ENCODE results near the gene LETM1.

Gene LETM1

GRCh38 chr4:1793496-1793840 lies 62.5 kb downstream of the LETM1 start:
- peak; percentile 50 for DNase-seq

- DNase-seq, result peak; percentile 47
These were observed 63.0 kb downstream of the LETM1 start, which contains the start of gene FGFR3 for GRCh38 chr4:1792832-1793495. Gene FGFR3, plus strand, starts transcription at chr4:1793293. Its CDS starts 642 bp downstream, at chr4:1793935.

DNA sequence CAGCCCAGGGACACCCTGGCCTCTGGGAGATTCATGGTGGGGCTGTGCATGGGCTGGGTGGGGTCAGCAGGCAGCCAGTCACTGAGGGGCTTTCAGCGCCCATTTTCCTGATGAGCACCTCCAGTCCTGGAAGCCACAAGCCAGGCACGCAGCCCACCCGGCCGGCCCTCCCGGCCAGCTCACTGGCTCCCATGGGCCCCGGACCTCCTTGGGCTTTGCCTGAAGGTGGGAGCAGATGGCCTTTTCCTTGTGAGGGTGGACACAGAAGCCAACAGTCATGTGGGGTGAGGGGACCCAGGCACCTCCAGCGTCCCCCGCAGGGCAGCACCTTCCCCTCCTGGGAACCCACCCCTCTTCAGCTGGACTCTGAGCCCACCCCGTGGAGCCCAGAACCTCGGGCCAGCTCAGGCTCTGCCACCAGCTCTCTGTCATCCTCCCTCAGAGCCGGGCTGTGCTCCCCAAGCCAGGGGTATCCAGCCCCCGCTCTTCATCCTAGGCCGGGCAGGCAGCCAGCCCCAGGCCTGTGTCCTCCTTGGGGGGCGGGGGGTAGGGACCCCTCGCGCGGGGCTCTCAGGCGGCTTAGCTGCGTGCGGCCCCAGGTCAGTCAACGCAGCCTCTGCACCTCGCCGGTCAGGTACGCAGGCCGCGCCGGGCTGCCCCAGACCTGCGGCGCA lies 63.7 kb downstream of the LETM1 start:
- DNase-seq, result no peak

DNA sequence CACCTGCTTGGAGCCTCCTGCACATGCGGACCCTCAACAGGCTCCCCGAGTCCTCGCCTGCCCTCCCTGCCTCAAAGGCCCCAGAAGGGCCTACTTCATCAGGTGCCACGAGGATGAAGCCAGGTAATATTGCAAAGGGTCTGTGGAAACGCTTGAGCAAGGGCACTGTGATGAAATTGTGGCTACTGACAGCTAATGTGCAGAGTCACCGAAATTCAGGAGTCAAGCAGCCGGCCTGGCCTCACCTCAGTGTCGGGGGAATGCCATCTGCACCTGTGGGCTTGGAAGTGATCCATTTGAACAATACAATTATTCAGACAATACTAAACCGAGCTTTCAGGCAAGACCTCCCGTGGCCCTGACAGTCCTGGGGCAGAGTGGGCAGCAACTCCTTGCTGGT lies 66.0 kb downstream of the LETM1 start:
- DNase-seq, result no peak

- no peak for DNase-seq
These were observed 66.4 kb downstream of the LETM1 start for GRCh38 chr4:1789552-1789951.

DNA sequence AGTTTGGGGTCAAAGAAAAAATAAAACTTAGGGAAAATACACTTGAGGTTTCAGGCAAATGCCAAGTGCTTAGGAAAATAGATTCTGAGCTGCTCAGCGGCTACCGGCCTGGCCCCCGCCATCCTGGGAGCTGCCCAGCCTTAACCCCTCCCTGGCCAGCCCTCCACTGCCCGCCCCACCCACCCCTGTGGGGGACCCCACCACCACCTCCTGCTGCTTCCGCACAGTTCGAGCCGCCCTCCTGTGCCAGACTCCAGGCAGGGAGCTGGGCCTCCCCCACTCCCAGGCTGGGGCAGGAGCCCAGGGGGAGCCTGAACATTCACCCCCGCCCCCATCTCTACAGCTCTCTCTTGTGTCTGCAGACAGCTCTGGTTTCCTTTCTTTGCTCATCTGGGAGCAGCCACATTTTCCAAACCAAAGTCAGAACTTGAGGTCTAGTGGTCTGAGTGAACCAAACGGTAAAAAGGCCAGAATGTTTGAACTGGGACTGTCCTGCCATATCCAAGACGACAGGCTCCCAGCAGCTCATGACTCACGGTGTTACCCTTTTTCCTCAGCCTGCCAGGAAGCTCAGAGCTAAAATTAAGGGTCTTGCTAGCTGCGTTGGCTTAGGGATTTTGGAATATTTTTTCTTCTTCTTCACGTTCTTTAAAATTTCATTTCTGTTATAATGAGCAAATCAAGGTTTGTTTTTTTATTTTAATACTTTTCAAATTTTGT lies 67.5 kb downstream of the LETM1 start:
- no peak for DNase-seq

DNA sequence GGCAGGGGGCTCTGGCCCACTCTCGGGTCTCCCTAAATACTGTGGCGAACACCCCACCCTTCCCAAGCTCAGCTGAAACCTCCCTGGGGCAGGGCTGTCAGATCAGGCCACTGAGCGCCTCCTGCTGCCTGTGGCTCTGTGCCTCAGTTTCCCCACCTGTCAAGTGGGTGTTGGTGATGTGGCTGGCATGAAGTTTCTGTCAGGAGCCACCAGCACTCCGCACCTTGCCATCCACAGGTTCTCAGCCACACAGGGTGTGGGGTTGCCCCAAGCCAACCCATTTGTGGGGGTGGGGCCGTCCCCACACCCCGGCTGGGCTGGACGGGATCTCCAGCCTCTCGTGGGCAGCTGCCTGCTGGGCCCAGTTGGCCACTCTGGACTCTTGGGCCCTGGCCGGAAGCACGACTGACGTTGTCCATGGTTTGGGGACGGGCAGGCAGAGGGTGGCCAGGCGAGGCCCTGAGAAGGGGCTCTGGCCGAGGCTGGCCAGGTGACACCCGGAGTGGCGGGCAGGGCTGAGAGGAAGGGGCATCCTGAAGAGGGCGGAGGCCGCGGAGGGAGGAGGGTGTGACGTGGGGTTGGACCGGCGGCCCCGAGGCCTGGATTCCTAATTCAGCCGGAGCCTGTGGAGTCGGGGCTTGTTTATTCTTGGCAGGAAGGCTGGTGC lies 68.4 kb downstream of the LETM1 start:
- DNase-seq, result no peak

- DNase-seq, result no peak
These were observed 69.2 kb downstream of the LETM1 start for GRCh38 chr4:1786544-1787362.

- no peak for DNase-seq
These were observed 70.4 kb downstream of the LETM1 start for GRCh38 chr4:1785592-1785991.

- DNase-seq, result no peak
These were observed 71.0 kb downstream of the LETM1 start for GRCh38 chr4:1784789-1785591.

GRCh38 chr4:1784395-1784788 lies 71.6 kb downstream of the LETM1 start:
- no peak for DNase-seq

DNA sequence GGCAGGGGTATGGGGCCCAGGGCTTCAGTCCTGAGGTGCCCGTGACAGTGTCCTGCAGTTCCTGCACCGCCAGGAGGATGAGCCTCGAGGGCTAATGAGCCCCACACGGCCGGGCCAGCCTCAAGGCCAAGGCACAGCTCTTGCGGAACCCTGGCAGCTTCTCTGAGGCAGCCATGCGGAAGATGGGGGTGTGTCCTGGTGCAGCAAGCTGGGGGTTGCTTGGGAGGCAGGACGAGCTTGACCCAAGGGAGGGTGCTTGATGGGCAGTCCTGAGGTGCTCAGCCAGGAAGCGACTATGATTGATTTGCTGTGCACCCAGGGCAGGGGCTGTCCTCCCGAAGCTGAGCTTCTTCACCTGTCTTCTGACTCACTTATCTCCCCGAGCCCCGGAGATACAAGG lies 72.0 kb downstream of the LETM1 start:
- no peak for DNase-seq

DNA sequence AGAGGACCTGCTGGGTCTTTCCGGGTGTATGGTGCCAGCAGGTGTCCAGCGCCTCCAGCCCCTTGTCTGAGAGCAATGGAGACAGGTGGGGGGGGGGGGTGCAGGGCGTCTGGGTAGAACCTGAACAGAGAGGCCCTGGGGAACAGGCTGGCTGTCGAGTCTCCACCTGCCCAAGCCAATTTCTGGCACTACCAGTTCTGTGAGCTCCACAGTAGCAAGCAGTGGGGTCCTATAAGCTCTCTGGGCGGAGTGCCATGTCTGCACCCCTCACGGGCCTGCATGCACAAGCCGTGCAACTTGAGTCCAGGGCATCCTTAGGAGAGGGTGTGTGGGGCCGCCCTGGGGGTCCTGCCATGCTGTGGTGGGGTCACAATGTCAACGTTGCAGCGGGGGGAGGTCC lies 72.9 kb downstream of the LETM1 start:
- DNase-seq, result no peak

GRCh38 chr4:1780435-1780834 lies 75.5 kb downstream of the LETM1 start:
- DNase-seq, result no peak

- DNase-seq, result no peak
These were observed 76.2 kb downstream of the LETM1 start for GRCh38 chr4:1779588-1780382.

- no peak for DNase-seq
These were observed 77.1 kb downstream of the LETM1 start for GRCh38 chr4:1778642-1779392.

GRCh38 chr4:1777822-1778641 lies 77.9 kb downstream of the LETM1 start:
- DNase-seq, result no peak

DNA sequence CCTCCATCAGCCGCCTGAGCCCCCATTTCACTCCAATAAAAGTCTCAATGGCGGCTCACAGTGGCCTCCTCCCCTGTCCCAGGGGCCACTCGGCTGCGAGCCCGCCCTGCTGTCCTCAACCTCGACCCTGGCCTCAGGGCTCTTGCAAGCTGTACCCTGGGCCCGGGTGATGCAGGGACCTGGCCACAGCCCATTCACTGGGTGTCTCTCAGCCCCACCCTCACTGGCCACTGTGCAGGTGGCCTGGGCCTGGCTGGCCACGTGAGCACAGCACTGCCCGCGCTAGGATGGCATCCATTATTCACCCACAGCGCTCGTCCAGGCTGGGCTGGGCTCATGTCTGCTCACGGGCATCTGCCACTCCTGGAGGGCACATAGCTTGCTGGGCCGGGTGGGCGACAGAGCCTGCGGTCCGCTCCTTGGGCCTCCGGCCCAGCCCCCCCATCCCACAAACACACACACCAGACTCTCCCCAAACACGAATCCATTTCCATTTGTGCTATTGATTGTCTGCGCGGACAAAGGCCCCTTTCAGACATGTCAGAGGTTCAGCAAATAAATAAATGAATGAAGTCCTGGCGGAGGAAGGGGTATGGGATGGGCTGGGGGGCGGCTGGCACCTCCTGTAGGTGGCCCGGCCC lies 79.3 kb downstream of the LETM1 start:
- no peak for DNase-seq

Data from CD4-positive, alpha-beta T cell treated with Interleukin-12 subunit alpha and Interleukin-12 subunit beta, for 1 hour (primary cell).